Measurements from ENCODE around the gene FAM107B.
"Not testable (repeated sequence)": the region's sequence is repeated elsewhere in the genome, so short reads cannot be mapped to it uniquely, and the experiment has no call there.

Gene FAM107B

DNA sequence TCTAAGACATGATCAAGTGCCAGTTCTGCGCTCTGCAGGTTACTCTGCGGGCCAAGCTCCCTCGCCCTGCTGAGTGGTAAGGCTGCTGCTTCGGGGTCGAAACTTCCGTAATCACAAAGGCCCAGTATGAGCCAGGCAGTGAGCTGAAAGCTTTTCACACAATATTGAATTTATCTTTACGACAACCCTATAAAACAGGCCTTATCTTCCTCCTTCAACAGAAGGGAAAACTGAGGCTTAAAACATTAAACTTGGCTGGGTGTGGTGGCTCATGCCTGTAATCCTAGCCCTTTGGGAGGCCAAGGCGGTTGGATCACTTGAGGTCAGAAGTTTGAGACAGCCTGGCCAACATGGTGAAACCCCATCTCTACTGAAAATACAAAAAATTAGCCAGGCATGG lies 83.3 kb downstream of the FAM107B start:
- TF ChIP-seq, protein P1, sequence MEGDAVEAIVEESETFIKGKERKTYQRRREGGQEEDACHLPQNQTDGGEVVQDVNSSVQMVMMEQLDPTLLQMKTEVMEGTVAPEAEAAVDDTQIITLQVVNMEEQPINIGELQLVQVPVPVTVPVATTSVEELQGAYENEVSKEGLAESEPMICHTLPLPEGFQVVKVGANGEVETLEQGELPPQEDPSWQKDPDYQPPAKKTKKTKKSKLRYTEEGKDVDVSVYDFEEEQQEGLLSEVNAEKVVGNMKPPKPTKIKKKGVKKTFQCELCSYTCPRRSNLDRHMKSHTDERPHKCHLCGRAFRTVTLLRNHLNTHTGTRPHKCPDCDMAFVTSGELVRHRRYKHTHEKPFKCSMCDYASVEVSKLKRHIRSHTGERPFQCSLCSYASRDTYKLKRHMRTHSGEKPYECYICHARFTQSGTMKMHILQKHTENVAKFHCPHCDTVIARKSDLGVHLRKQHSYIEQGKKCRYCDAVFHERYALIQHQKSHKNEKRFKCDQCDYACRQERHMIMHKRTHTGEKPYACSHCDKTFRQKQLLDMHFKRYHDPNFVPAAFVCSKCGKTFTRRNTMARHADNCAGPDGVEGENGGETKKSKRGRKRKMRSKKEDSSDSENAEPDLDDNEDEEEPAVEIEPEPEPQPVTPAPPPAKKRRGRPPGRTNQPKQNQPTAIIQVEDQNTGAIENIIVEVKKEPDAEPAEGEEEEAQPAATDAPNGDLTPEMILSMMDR (IDR thresholded peaks at IDR 0.05; ENCODE audit: control insufficient read depth, extremely low read depth, insufficient read depth) = no peak
- DNase-seq (ENCODE audit: low read depth) = no peak

DNA sequence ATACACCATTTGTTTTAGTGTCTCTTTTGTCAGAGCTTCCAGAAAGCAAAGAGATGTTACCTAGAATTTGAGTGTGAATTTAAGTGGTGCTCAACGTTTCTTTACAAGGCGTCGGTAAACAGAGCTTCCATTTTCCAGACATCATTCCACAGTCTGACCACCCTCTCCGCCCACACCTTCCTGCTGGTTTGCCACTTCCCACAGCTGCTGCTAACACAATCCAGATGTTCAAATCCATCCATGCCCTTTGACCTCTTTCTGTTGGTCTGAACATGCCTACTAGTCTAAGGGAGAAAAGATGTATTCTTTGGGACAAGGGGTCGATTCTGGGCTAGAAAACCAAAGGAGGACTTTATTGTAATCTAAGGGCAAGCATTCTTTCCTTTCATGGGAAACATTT lies 86.1 kb downstream of the FAM107B start:
- no peak for DNase-seq (ENCODE audit: low read depth)
- TF ChIP-seq, protein P1 (IDR thresholded peaks at IDR 0.05; ENCODE audit: control insufficient read depth, extremely low read depth, insufficient read depth) = no peak
- H3K4me3 ChIP-seq (ENCODE audit: low read depth, low read length) = no peak overlapping the region

More for the DNA sequence above, 83.3 kb downstream of the FAM107B start:
- H3K4me3 ChIP-seq (ENCODE audit: low read depth, low read length) = no peak overlapping the region

DNA sequence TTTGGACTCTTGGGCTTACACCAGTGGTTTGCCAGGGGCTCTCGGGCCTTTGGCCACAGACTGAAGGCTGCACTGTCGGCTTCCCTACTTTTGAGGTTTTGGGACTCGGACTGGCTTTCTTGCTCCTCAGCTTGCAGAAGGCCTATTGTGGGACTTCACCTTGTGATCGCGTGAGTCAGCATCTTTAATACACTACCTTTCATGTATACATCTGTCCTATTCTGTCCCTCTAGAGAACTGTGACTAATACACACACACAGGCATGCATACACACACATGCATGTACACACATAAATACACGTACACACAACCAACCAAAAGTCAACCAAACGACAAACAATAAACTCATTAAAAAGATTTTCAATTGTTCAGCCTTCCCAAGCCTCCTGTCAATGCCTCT lies 86.5 kb downstream of the FAM107B start:
- H3K4me3 ChIP-seq (ENCODE audit: low read depth, low read length); DNase-seq (ENCODE audit: low read depth): not testable (repeated sequence)

DNA sequence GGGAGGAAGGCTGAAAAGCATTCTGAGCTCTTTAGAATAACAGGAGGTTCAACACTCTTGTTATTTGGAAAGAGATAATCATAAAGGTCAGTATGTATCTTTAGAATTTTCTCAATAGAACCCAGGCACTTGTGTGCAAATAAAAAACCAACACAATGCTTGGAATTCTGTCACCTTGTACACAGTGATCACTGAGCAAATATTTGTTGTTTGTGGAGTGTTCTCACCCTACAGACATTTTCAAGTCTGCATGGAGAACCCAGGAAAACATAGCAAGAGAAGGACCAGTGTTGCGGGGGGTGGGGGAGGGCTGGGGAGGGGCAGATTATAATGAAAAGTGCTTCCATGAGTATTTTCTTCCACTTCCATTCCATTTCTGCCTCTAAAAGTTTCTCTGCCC lies 87.4 kb downstream of the FAM107B start:
- no peak overlapping the region for H3K4me3 ChIP-seq (ENCODE audit: low read depth, low read length)
- TF ChIP-seq, protein P1 (IDR thresholded peaks at IDR 0.05; ENCODE audit: control insufficient read depth, extremely low read depth, insufficient read depth) = no peak
- DNase-seq (ENCODE audit: low read depth) = peak; percentile 73

DNA sequence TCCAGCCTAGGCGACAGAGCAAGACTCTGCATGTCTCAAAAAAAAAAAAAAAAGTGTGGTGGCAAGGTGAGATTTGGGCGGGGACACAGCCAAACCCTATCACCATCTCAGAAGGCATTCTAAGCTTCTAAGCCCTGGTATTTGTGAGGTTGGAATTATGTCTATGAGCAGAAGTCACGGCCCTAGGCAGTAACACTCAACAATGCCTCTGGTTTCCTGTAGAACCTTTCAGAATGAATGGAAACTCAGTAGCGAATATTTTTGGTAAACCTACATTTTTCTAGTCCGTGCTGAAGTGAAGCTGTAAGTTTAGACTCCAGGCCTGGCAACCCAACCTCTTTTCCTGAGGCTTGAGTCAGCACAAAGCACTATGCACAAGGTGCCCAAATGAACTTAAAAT lies 88.3 kb downstream of the FAM107B start:
- TF ChIP-seq, protein P1 (IDR thresholded peaks at IDR 0.05; ENCODE audit: control insufficient read depth, extremely low read depth, insufficient read depth) = no peak
- H3K4me3 ChIP-seq (ENCODE audit: low read depth, low read length) = no peak overlapping the region
- no peak for DNase-seq (ENCODE audit: low read depth)

DNA sequence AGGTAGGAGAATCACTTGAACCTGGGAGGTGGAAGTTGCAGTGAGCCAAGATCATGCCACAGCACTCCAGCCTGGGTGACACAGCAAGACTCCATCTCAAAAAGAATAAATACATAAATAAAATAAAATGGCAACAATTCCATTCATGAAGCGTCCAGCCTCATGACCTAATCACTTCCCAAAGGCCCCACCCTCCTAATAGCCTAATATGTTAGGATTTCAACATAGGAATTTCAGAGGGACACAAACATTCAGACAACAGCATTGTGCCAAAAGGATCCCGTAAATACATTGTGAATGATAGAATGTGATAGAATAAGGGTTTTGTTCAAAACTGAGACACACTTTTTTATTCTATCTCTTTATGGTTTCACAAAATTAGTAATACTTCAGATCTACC lies 90.3 kb downstream of the FAM107B start:
- no peak for DNase-seq (ENCODE audit: low read depth)
- TF ChIP-seq, protein P1 (IDR thresholded peaks at IDR 0.05; ENCODE audit: control insufficient read depth, extremely low read depth, insufficient read depth) = no peak
- H3K4me3 ChIP-seq (ENCODE audit: low read depth, low read length) = no peak overlapping the region

DNA sequence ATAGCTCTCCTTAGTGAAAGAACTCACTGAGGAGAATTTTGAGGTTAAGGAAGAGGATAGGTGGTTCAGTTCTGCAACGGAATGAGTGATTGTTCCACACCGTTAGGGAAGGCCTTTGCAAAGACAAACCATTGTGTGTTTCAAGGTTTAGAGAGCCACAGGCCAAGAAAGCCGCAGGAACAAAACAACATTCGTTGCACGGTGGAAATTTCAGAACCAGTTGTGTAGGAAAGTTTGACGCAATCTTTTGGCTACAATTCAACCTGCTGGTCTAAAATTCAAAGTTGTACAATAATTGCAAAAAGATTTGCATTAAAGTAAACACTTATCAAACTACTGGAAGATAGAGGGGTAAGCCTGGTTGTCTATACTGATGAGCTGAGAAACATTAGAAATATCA lies 91.4 kb downstream of the FAM107B start:
- TF ChIP-seq, protein P1 (IDR thresholded peaks at IDR 0.05; ENCODE audit: control insufficient read depth, extremely low read depth, insufficient read depth) = no peak

More for the DNA sequence above, 91.4 kb downstream of the FAM107B start:
- no peak overlapping the region for H3K4me3 ChIP-seq (ENCODE audit: low read depth, low read length)
- DNase-seq (ENCODE audit: low read depth) = no peak

Measured in LNCaP clone FGC (cell line).